CD4-positive, alpha-beta T cell treated with Interleukin-10 for 1 hour (primary cell): Measurements from ENCODE around the gene RAET1L.
"Not testable (repeated sequence)": the region's sequence is repeated elsewhere in the genome, so short reads cannot be mapped to it uniquely, and the experiment has no call there.

Experiments
- DNase-seq: peaks from one replicate; pipeline ENCODE4 v3.0.0-alpha.2; 2020

RAET1L gene, protein sequence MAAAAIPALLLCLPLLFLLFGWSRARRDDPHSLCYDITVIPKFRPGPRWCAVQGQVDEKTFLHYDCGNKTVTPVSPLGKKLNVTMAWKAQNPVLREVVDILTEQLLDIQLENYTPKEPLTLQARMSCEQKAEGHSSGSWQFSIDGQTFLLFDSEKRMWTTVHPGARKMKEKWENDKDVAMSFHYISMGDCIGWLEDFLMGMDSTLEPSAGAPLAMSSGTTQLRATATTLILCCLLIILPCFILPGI

DNA sequence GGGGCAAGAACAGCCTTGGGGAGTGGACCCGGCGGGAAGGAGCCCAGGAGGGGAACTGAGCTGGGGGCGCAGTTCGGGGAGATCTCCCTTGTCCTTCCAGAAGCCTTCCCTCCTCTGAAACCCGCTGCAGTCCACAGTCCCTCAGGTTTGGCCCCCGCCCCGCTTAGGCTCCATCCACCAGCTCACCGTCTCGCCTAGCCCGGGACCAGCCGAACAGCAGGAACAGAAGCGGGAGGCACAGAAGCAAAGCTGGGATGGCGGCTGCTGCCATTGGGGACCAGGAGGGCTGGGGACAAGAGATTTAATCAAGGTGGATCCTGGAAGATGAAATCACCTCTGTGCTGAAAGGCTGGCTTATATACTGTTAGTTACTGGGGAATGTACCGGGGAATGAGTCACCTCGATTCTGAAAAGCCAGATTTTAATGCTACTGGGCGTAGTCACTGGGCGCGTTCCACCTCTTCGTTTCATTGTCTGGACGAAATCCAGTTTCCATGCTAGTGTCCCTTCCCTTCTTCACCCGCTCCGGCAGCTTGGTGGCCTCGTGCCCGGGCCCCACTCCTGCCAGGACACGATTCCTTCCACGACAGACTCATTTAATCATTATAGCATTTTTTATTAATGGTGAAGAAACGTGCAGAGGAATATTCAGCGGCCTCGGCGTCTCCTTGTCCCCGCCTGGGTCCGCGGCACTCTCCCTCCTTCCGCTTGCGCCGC is at the start of gene RAET1L:
TSS of gene RAET1L (minus strand) at position 332 of the 717 bp plus-strand sequence. CDS start at position 271, 61 bp downstream.
- no peak for DNase-seq

DNA sequence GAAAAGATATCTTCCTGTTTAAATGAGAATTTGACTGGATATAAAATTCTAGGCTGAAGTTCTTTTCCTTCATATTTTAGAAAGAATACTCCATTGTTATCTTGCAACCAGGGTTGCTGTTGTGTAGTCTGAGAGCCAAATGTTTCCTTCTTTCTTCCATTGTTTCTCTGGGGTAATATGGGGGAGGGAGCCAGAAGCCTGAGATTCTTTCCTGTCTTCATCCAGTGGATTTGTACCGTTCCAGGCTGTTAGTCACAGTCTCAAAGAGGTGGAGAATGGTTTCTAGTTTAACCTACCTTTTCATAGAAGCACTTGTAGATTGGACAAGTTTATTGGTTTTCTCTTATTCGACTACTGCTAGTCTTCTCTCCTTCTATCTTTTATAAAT is 49.7 kb upstream of the RAET1L start:
- no peak for DNase-seq

DNA sequence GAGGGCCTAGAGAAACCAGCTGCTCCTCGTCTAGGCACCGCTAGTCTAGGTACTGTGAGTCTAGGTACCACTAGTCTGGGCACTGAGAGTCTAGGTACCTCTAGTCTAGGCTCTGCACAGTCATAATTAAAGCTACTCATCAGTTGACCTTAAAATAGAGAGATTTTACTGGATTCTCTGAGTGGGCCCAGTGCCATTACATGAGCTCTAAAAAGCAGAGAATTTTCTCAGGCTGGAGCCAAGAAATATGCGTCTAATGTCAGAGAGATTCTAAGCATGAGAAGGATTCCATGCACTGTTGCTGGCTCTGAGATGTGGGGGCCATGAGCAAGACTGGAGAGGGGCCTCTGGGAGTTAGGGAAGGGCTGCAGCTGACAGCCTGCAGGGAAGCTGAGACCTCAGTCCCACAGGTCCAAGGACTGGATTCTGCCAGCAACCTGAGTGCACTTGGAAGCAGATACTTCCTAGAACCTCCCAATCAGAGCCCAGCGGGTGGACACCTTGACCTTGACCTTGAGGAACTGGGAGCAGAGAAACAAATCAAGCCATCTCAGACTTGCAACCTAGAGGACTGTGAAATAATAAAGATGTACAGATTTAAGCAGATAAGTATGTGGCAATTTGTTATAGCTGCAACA is 49.2 kb upstream of the RAET1L start:
- DNase-seq: not testable (repeated sequence)

DNA sequence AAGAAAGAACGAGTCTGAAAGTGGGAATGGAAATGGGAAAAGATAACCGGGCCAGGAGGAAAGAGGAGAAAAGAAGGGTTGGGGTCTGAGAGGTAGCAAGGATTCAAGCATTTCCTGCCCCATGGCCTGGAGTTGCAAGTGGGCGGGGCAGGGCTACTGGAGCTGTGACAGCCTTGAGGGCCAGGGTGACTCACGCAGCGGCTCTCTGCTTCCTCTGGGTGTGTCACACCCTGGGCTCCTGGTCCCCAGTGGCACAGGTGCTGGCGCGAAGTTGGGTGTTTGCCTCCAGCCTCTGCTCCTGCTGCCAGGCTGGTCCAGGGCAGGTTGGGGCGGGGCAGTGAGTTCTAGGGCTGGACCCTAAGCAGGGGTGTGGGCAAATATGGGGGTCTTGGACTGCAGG is 46.9 kb upstream of the RAET1L start:
- DNase-seq: peak; percentile 26

DNA sequence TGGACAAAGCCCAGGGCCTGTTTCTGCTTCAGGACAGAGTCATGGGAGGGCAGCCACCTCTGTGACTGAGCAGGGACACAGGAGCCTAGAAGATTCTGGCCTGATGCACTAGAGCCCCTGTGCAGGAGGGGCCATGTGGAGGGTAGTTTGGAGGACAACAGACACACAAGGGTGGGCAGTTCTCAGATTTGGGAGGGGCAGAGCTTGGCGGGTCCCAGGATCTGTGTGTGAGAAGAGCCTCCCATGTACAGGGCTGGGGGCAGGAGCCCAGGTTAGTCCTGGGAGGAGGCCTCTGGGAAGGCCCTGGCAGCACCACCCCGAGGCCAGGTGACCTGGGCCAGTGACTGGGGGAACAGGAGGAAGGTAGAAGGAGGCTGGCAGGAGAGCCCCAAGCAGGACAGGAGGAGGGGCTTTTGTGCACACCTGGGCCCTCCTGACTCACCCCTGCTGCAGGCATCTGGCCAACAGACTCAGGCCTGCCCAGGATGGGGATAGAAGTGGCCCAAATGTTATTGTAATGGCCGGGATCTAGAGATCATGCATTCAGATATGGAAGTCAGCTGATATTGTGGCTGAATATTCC is 45.0 kb upstream of the RAET1L start:
- DNase-seq: no peak

DNA sequence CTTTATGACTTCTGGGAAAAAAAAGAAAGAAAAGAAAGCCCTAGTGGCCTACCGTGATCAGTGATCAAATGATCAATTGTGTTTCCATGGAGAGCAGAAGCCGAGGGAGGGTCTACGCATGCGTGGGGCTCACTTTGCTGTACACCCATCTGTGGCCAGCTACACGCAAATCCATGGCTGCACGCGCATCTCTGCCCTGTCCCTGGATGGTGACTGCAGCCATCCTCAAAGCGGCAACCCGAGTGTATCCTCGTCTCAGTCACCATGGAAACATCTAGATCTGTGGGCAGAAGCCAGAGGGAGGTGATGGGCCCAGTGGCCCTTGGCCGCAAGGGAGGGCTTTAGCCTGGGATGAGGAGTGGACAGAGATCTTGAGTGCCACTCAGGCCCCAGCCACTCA is 44.4 kb upstream of the RAET1L start:
- no peak for DNase-seq

DNA sequence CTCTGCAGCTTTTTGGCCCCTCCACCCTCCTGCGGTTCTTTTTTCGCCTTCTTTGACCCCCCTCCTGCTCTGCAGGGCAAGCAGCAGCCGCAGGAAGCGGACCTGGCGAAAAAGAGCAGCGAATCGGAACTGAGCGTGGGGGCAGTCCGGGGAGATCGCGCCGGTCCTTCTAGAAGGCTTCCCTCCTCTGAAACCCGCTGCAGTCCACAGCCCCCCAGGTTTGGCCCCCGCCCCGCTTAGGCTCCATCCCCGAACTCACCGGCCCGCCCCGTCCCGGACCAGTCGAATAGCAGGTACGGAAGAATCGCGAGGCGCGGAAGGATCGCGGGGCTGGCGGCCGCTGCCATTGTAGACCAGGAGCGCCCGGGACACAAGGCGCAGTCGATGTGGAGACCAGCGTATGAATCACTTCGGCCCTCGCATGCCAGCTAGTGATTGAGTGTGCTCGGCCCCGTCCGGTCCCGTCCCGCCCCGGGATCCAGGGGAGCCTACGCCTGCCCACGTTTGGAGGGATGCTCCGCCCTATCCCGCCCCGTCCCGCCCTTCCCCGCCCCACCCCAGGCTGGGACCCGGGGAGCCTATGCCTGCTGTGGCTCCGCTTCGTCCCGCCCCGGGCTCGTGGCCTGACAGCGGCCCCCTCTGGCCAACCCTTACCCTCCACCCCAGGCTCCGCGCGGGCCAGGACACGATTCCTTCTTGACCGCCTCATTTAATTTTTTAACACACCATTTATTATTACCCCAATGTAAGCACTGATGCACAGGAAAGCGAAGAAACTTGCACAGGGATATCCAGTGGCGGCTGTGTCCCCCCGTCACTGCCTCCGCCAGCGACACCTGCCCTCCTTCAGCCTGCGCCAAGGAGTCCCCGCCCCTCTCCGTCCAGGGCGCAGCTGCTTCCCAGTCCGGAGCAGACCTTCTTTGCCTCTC is 43.7 kb upstream of the RAET1L start, which contains the start of gene ULBP3:
TSS of gene ULBP3 (minus strand) at position 402 of the 929 bp plus-strand sequence. CDS start at position 347, 55 bp downstream.
- peak; percentile 76 for DNase-seq

DNA sequence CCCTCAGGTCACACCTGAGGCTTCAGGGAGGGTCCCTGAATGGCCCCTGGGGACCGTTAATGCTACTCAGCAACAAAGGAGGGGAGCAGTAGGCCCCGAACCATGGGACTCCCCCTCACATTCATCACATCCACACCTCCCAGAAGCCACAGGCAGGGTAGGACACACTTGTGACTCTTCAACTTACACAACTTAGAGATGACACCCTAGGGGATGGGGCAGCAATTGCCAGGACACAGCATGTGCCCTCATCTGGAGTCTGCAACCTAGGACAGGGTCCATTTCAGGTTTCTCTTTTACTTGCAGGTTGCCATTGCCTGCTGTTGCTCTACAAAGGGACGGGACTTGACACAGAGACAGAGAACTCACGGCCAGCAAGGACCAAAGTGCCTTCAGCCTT is 42.8 kb upstream of the RAET1L start:
- DNase-seq: no peak

DNA sequence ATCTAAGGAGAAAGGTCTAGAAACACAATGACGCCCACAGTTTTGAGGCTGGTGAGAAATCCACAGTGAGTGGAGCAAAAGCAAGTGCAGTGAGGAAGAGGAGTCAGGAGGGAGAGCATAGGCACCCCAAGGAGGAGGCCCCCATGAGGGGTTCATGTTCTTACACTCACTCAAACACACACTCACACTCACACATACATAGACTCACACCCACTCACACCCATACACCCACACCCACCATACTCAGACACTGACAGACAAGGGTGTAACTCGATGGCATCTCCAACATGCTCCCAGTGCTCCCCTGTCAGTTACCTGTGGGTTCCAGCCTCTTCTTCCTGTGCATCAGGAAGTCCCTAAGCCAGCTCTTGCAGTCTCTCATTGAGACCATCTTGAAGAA is 39.8 kb upstream of the RAET1L start:
- no peak for DNase-seq

DNA sequence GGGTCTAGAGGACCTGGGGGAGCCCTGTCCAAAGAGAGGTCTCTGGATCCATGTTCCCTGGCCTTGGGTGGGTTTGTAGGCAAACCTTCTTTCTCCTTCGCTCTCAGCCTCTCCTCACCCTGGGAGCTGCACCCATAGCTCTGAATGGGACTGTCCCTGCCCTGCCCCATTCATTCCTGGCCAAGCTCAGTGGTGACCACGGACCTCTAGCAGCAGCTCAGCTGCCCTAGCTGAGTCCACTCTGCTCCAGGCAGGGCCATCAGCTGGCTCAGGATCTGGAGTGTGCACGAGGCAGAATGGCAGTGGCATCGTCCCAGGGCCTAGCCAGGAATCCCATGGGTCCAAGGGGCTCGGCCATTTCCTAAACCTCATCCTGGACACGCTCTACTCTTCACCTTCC is 38.3 kb upstream of the RAET1L start:
- no peak for DNase-seq

DNA sequence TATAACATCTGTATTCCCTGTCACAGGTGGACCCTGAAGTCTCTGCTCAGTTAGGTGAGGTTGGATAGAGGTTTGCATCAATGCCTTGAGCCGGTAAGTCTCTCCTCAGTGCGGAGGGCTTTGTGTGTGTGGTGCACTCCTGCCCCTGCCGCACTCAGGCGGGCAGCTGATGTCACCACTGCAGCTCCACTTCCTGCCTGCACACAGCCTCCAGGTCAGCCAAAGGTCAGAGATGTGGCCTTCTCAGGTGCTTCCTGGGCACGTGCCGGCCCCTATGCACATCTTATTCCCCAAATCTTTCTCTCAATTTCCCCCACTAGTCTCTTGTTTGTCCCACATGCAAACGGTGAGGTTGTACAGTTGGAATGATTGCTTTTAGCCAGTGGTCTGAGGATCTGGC is 34.6 kb upstream of the RAET1L start:
- DNase-seq: not testable (repeated sequence)

DNA sequence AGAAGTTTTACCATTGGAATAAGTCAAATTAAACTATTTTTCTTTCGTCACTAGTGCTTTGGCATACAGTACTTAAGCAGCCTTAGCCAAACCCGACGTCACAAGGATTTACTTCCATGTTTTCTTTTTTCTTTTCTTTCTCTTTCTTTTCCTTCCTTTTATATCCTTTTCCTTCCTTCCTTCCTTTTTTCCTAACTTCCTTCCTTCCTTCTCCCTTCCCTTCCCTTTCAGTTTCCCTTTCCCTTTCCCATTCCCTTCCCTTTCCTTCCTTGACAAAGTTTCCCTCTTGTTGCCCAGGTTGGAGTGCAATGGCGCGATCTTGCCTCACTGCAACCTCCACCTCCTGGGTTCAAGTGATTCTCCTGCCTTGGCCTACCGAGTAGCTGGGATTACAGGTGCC is 33.7 kb upstream of the RAET1L start:
- DNase-seq: no peak

DNA sequence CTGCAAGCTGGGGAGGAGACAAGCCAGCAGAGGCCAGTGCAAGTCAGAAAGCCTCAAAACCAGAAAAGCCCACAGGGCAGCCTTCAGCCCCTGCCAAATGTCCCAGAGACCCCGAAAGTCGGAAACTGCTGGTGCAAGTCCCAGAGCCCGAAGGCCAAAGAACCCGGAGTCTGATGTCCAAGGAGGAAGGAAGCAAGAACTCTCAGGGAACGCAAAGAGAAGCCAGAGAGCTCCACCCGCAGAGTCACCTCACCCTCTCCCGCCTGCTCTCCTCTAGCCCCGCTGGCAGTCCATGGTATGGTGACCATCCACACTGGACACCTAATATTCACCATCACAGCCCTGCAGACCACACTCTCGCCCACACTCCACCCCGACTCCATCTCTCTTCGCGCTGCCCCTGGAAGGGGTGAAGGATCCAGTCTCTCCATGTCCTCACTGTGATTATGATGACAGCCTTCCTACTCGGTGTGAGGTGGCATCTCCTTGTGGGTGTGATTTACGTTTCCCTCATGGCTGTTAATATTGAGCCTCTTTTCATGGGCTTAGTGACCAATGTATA is 33.0 kb upstream of the RAET1L start:
- no peak for DNase-seq

DNA sequence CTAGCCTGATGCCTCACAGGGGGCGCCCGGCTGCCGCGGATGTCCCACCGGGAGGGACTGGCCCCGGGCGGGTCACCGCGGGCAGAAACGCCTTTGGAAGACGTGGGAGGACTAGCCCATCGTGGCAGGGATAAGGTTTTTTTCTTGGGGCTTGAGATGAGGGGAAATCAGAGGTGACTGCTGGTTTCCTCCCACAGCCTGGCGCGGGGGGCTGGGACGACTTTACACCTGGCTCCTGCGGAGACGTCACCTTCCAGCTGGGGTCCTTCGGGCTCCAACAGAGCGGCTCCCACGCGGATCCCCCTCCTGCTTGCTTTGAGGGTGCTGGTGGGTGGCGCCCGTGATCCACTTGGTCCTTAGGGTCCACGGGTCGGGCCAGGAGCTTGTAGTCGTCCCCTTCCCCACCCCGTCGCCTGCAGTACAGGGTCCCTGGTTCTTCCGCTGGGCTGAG is 32.2 kb upstream of the RAET1L start:
- no peak for DNase-seq

DNA sequence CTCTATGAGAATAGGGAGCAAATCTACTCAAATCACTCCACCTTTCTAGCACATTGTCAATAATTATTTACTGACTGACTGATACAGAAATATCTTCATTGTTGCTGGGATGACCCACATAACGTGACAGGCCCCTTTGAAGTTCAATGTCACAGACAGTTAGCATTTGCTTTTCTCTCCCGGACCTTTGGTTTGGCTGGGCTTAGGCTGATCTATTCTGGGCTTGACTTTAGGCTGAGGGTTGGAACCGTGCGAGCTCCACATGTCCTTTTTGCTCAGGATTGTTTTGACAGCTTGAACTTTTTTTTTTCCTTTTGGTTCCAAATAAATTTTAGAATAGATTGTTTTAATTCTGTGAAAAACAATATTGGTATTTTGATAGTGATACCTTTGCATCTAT is 31.6 kb upstream of the RAET1L start:
- DNase-seq: no peak

DNA sequence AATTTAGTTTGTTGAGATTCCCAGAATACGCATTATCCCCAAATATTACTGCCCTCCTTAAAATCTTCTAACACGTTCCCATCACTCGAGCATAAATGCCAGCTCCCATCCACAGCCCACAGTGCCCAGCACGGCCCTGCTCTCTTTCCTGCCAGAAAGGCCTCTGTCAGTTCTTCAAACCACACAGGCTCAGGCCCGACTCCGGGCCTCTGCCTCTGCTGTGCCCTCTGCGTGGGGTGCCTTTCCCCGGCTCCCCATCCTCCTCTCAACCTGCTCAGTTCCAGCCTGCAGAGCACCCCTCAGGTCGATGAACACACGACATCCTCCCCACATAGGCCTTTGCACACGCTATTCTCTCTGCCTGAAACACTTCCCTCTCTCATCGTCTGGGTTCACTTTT is 30.8 kb upstream of the RAET1L start:
- no peak for DNase-seq

DNA sequence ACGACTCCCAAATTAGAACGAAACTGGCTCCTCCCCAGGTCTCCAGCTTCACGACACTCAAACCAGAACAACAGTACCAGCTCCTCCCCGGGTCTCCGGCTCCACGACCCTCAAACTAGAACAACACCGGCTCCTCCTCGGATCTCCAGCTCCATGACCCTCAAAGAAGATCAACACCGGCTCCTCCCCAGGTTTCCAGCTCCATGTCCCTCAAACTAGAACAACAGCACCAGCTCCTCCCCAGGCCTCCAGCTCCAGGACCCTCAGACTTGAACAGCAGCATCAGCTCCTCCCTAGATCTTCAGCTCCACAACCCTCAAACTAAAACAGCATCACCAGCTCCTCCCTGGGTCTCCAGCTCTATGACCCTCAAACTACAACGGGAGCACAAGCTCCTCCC is 29.8 kb upstream of the RAET1L start:
- no peak for DNase-seq

DNA sequence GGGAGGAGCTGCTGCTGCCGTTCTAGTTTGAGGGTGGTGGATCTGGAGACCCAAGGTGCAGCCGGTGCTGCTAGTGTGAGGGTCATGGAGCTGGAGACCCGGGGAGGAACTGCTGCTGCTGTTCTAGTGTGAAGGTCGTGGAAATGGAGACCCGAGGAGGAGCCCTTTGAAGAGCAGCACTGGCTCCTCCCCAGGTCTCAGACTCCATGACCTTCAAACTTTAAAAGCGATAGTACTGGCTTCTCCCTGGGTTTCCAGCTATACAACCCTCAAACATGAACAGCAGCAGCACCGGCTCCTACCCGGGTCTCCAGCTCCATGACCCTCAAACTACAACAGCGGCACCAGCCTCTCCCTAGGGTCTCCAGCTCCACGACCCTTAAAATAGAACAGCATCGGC is 28.1 kb upstream of the RAET1L start:
- no peak for DNase-seq

DNA sequence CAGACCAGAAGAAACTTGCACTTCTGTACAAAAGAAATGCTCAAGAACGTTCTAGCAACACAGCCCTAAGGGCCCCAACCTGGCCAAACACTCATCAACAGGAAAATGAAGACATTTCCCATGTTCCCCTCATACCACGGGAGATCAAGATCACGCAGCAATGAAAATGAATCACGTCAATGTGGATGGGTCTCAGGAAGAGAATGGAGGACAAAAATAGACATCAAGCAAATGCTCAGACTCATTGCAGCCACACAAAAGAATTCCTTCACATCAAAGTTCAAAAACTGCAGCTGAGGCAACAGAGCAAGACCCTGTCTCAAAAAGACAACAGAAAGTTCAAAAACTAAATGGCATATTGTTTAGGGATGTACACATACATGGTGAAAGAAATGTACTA is 25.5 kb upstream of the RAET1L start:
- DNase-seq: no peak

DNA sequence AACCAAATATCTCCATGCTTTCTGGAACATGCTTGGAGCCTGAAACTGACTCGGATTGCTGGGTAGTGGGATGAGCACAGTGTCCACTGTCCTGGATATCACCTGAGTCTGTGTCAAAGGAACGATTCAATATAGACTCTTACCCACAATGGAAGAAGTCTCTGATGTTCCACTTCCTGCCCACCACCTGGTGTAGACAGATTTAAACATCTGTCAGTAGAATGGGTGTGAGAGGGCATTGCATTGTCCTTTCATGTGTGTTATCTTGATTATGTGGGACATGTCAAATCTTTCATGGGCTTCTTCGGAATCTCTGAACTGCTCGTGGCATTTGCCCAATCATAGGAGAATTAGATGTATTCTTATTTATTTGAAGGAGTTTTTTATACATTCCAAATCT is 22.8 kb upstream of the RAET1L start:
- no peak for DNase-seq

DNA sequence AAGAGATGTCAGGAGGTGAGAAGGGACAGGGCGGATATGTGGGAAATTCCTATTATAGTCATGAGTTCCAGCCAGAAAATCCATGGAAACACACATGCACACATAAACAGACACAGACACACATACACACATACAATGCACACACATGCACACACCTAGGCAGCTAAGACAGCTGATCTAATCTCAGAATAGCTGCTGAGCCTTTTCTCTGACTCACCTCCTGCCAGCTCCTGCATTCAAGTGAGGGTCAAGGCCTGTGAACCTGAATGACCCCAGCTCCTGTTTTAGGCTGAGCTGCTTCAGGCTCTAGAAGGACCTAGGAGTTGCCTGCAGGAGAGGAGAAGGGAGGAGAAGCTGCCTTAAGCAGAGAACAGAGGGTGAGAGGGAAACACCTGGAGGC is 21.6 kb upstream of the RAET1L start:
- no peak for DNase-seq

DNA sequence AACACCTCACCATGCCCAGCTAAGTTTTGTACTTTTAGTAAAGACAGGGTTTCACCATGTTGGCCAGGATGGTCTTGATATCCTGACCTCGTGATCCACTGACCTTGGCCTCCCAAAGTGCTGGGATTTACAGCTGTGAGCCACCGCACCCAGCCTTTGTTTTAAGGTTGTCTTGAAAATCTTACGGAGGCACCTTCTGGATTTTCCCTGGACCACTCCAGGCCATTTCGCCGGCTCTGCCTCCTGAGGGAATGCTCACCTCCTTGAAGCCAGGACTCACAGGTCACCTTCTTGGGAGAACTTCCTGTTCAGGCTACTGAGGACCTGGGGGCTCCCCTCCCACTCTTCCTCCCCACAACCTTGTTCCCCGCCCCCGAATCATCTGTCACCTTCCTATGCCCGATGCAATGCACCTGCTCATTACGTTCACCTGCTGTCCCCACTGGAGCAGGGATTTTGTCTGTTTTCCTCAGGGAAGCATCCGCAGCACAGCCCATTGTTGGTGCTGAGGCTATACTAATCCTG is 19.4 kb upstream of the RAET1L start:
- no peak for DNase-seq
